GM19467 (cell line): ENCODE results near the gene IL17B.
A peak's percentile ranks its signal among the peaks of the same experiment; 100 is the strongest.
"Not testable (repeated sequence)": the region's sequence is repeated elsewhere in the genome, so short reads cannot be mapped to it uniquely, and the experiment has no call there.

Experiments used
- ATAC-seq: cut with Tn5 transposase; IDR thresholded peaks from one replicate; pipeline ENCODE4 v1.9.1; 2021; ENCODE audit warnings: mild to moderate bottlenecking, moderate library complexity; ENCODE audit not compliant: unreplicated experiment

Gene IL17B

GRCh38 chr5:149403923-149404745 lies 25.0 kb upstream of the IL17B start:
- ATAC-seq: no peak

GRCh38 chr5:149402291-149402690 lies 23.2 kb upstream of the IL17B start:
- ATAC-seq: no peak

GRCh38 chr5:149401051-149401450 lies 22.0 kb upstream of the IL17B start:
- no peak for ATAC-seq

- no peak for ATAC-seq
Measured at GRCh38 chr5:149400304-149400703, 21.2 kb upstream of the IL17B start.

- ATAC-seq: no peak
Measured at GRCh38 chr5:149399775-149400174, 20.7 kb upstream of the IL17B start.

- ATAC-seq: not testable (repeated sequence)
Measured at GRCh38 chr5:149398747-149399266, 19.7 kb upstream of the IL17B start.

- ATAC-seq: no peak
Measured at GRCh38 chr5:149397530-149397929, 18.4 kb upstream of the IL17B start.

- not testable (repeated sequence) for ATAC-seq
Measured at GRCh38 chr5:149394996-149395395, 15.9 kb upstream of the IL17B start.

GRCh38 chr5:149392718-149393117 lies 13.6 kb upstream of the IL17B start:
- no peak for ATAC-seq

GRCh38 chr5:149391524-149391923 lies 12.4 kb upstream of the IL17B start:
- ATAC-seq: no peak

- not testable (repeated sequence) for ATAC-seq
Measured at GRCh38 chr5:149391076-149391475, 12.0 kb upstream of the IL17B start.

GRCh38 chr5:149389552-149390495 lies 10.7 kb upstream of the IL17B start:
- no peak for ATAC-seq

GRCh38 chr5:149388498-149389190 lies 9.6 kb upstream of the IL17B start:
- ATAC-seq: no peak

GRCh38 chr5:149387982-149388381 lies 8.9 kb upstream of the IL17B start:
- ATAC-seq: no peak

- no peak for ATAC-seq
Measured at GRCh38 chr5:149387081-149387631, 8.1 kb upstream of the IL17B start.

- ATAC-seq: no peak
Measured at GRCh38 chr5:149386166-149386565, 7.1 kb upstream of the IL17B start.

GRCh38 chr5:149383399-149383798 lies 4.3 kb upstream of the IL17B start:
- ATAC-seq: no peak

GRCh38 chr5:149382517-149383220 lies 3.6 kb upstream of the IL17B start:
- ATAC-seq: no peak

- peak; percentile 71 for ATAC-seq
Measured at GRCh38 chr5:149381986-149382338, 2.9 kb upstream of the IL17B start.
